A549 (cell line): ENCODE results near the gene NAP1L4. TPM values are rescaled to one million over a fixed set of nuclear protein-coding genes. Genes with fewer than 3 reads are reported as not detected.
A peak's percentile ranks its signal among the peaks of the same experiment; 100 is the strongest.

Experiments used
- ATAC-seq, 2 experiments: fragments of 200-7000 bp in 1 of 2; fragments of >200 bp in 1 of 2; cut with Nextera tagmentation in 1 of 2; cut with Tn5 transposase in 1 of 2; 3 replicates each; pipeline versions ENCODE4 v1.8.0 to v1.9.1; 2018 to 2020; ENCODE audit warnings: mild to moderate bottlenecking in 1 of 2, moderate library complexity in 1 of 2
- CTCF ChIA-PET: fragments of 300-600 bp; sonication (Branson Sonifier 250); formaldehyde crosslinking; extraction: SDS; loops from one replicate; lab custom pipeline; 2021; ENCODE audit warnings: antibody characterized with exemption, inconsistent platforms; lab: Yijun Ruan, JAX
- POLR2A ChIA-PET: fragments of 350-600 bp; formaldehyde crosslinking; extraction: SDS; loops from one replicate; lab custom pipeline; 2021; ENCODE audit warnings: antibody characterized with exemption, inconsistent platforms; lab: Yijun Ruan, JAX
- DNase-seq, 2 experiments: peaks; one replicate each; pipeline versions ENCODE4 v3.0.0 to v3.0.0-alpha.2; 2011 to 2016; ENCODE audit warnings: low read depth in 1 of 2, low spot score in 1 of 2
- FAIRE-seq: peaks from 2 replicates; lab custom pipeline; 2011; peaks lifted over from hg19 to GRCh38; lab: Jason Lieb, UNC
- H3K27ac ChIP-seq, 2 experiments: fragments of >200 bp; sonication (Bioruptor Twin); formaldehyde crosslinking; 3 replicates each; pipeline ENCODE4 v1.5.1; 2016 to 2017
- H3K4me1 ChIP-seq: fragments of >200 bp; sonication (Bioruptor Twin); formaldehyde crosslinking; 3 replicates; pipeline ENCODE4 v1.6.1; 2016
- H3K4me2 ChIP-seq: fragments of >200 bp; sonication (Bioruptor Twin); formaldehyde crosslinking; 3 replicates; pipeline ENCODE4 v1.6.1; 2016
- H3K4me3 ChIP-seq: fragments of >200 bp; sonication (Bioruptor Twin); formaldehyde crosslinking; 3 replicates; pipeline ENCODE4 v1.5.1; 2016
- H3K9me3 ChIP-seq: fragments of >200 bp; sonication (Bioruptor Twin); formaldehyde crosslinking; 3 replicates; pipeline ENCODE4 v1.6.1; 2016
- BHLHE40 ChIP-seq: IDR thresholded peaks from 2 replicates; pipeline ENCODE4 v1.6.1; 2012; ENCODE audit warnings: low read depth, low read length, inconsistent platforms
- CEBPB ChIP-seq, 2 experiments: fragments of >200 bp in 1 of 2; sonication (Bioruptor Twin) in 1 of 2; formaldehyde crosslinking in 1 of 2; IDR thresholded peaks; 2 replicates each; pipeline ENCODE4 v1.6.1; 2012 to 2016
- CHD2 ChIP-seq: fragments of 150-350 bp; IDR thresholded peaks from 2 replicates; pipeline ENCODE4 v1.6.1; 2014; ENCODE audit warnings: low read length; ENCODE audit not compliant: partially characterized antibody
- CHD4 ChIP-seq: fragments of 200-600 bp; sonication (generic); IDR thresholded peaks from 2 replicates; pipeline ENCODE4 v1.6.1; 2016; ENCODE audit warnings: antibody characterized with exemption, mild to moderate bottlenecking, borderline replicate concordance
- EHMT2 ChIP-seq: fragments of 200-600 bp; sonication (generic); IDR thresholded peaks from 2 replicates; pipeline ENCODE4 v1.6.1; 2016; ENCODE audit warnings: antibody characterized with exemption, low read depth, mild to moderate bottlenecking, moderate library complexity
- EP300 ChIP-seq, 2 experiments: fragments of >200 bp; sonication (Bioruptor Twin); formaldehyde crosslinking; IDR thresholded peaks; 2 replicates in 1 of 2; 3 replicates in 1 of 2; pipeline ENCODE4 v1.6.1; 2016 to 2017
- ESRRA ChIP-seq: fragments of 150-350 bp; IDR thresholded peaks from 2 replicates; pipeline ENCODE4 v1.6.1; 2014; ENCODE audit warnings: mild to moderate bottlenecking, low read length, borderline replicate concordance
- HDAC2 ChIP-seq: fragments of 200-600 bp; sonication (generic); IDR thresholded peaks from 2 replicates; pipeline ENCODE4 v1.6.1; 2016
- HEYL ChIP-seq: fragments of 250-450 bp; sonication (Bioruptor Pico); IDR thresholded peaks from 2 replicates; pipeline ENCODE4 v1.8.0; 2021; ENCODE audit warnings: mild to moderate bottlenecking, moderate library complexity
- HOXB13 ChIP-seq: fragments of 250-450 bp; sonication (Bioruptor Pico); IDR thresholded peaks from 2 replicates; pipeline ENCODE4 v1.5.0; 2020; ENCODE audit warnings: low read depth, mild to moderate bottlenecking, moderate library complexity
- HOXB5 ChIP-seq: fragments of 250-450 bp; sonication (Bioruptor Pico); IDR thresholded peaks from 2 replicates; pipeline ENCODE4 v1.5.0; 2020; ENCODE audit warnings: mild to moderate bottlenecking, moderate library complexity
- NPAS2 ChIP-seq: fragments of 250-450 bp; sonication (Bioruptor Pico); IDR thresholded peaks from 2 replicates; pipeline ENCODE4 v1.8.0; 2022; ENCODE audit warnings: mild to moderate bottlenecking, moderate library complexity, borderline replicate concordance
- NR3C1 ChIP-seq: fragments of >200 bp; sonication (Bioruptor Twin); formaldehyde crosslinking; IDR thresholded peaks from 3 replicates; pipeline ENCODE4 v1.6.1; 2017
- POLR2A ChIP-seq: IDR thresholded peaks from 2 replicates; pipeline ENCODE4 v1.6.1; 2012; ENCODE audit warnings: mild to moderate bottlenecking, low read length
- POLR2AphosphoS2 ChIP-seq: conservative IDR thresholded peaks from 2 replicates; pipeline ENCODE4 v1.6.1; 2012; ENCODE audit warnings: low read length, improper control_type of control experiment, inconsistent platforms
- RARB ChIP-seq: fragments of 250-450 bp; sonication (Bioruptor Pico); IDR thresholded peaks from 2 replicates; pipeline ENCODE4 v1.8.0; 2021; ENCODE audit warnings: mild to moderate bottlenecking, moderate library complexity
- TFCP2L1 ChIP-seq: fragments of 250-450 bp; sonication (Bioruptor Pico); IDR thresholded peaks from 2 replicates; pipeline ENCODE4 v1.5.0; 2021; ENCODE audit warnings: mild to moderate bottlenecking
- TP53 ChIP-seq: fragments of 250-450 bp; sonication (Bioruptor Pico); IDR thresholded peaks from 2 replicates; pipeline ENCODE4 v1.5.0; 2021; ENCODE audit warnings: mild to moderate bottlenecking, moderate library complexity
- ZC3H11A ChIP-seq: fragments of 450-650 bp; IDR thresholded peaks from 2 replicates; pipeline ENCODE4 v1.6.1; 2014; ENCODE audit warnings: antibody characterized with exemption, mild to moderate bottlenecking
- ZFP36 ChIP-seq: fragments of 450-650 bp; IDR thresholded peaks from 2 replicates; pipeline ENCODE4 v1.6.1; 2014; ENCODE audit warnings: borderline replicate concordance; ENCODE audit not compliant: partially characterized antibody
- ZNF302 ChIP-seq: fragments of 250-450 bp; sonication (Bioruptor Pico); IDR thresholded peaks from 2 replicates; pipeline ENCODE4 v1.9.0; 2021; ENCODE audit warnings: inconsistent platforms, mild to moderate bottlenecking, moderate library complexity
- WGBS: methylation state at CpG from one replicate; pipeline ENCODE4 v1.1.6; 2017; ENCODE audit errors: missing lambda C conversion rate; 5-methylcytosine and 5-hydroxymethylcytosine counted together
- polyA plus RNA-seq, 4 experiments: library from polyadenylated mRNA; depleted of rRNA in 3 of 4; stranded (reverse); fragments of >200 nt; fragmentation: RNase III in 1 of 4; extraction: RNeasy Plus Mini Kit Qiagen cat#74134 plus additional on column Dnase treatment in 1 of 4; gene quantifications; 2 replicates in 3 of 4; 3 replicates in 1 of 4; pipeline ENCODE4 v1.2.3, GENCODE V29; 2011 to 2017
- TF ChIP-seq, protein P1 (sequence below): IDR thresholded peaks from 2 replicates; pipeline ENCODE4 v1.6.1; 2012
- TF ChIP-seq, protein P2 (sequence below): fragments of 200-600 bp; sonication (generic); IDR thresholded peaks from 2 replicates; pipeline ENCODE4 v1.6.1; 2016; ENCODE audit warnings: antibody characterized with exemption, mild to moderate bottlenecking, moderate library complexity
- TF ChIP-seq, protein P3 (sequence below): fragments of >200 bp; sonication (Bioruptor Twin); formaldehyde crosslinking; IDR thresholded peaks from 3 replicates; pipeline ENCODE4 v1.6.1; 2016
- TF ChIP-seq, protein P4 (sequence below): IDR thresholded peaks from 2 replicates; pipeline ENCODE4 v1.6.1; 2012; ENCODE audit warnings: low read depth, borderline replicate concordance

NAP1L4 gene
- polyA plus RNA-seq, 2 of the 4 experiments (the other 2 are of a cell fraction), result 132 to 148 TPM

DNA sequence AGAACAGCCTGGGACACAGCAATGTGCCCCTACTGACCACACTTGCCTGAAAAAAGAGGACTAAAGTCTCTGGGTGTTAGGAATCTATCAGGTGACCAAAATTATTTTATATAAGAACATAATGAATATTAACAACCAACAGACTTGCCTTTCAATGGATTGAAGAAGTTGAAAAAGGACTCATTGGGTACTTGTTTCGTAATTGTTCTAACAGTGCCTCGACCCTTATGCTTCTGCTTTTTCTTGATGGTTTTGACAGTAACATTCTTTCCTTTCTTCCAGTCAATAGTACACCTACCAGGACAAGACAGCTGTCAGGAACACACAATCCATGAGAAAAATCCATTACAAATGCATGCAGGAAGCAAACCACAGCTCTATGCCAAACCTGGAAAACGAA lies 33.9 kb downstream of the NAP1L4 start:
- ATAC-seq, result no peak
- no peak overlapping the region for H3K27ac ChIP-seq
- 92% methylated on average over 3 of the region's 3 CpGs for WGBS
- no peaks in the 10 kb centered on the region for H3K4me1 ChIP-seq
- no peak overlapping the region for H3K4me3 ChIP-seq
- POLR2A ChIA-PET, result no interaction called here
- CTCF ChIA-PET, result interaction anchor here (1.2 to 1.7 kb wide), 3 partner anchors 15 to 134 kb away, joined by 3 to 4 read pairs (median 4); no protein-coding TSS in a partner anchor
- no peak for DNase-seq
- no peak for TF ChIP-seq POLR2A
- TF ChIP-seq BHLHE40, result no peak
- no peak for TF ChIP-seq ZFP36
- TF ChIP-seq TFCP2L1 (CRISPR knock-in tag), result no peak
- TF ChIP-seq HOXB13 (CRISPR knock-in tag), result no peak
- TF ChIP-seq, protein P1, sequence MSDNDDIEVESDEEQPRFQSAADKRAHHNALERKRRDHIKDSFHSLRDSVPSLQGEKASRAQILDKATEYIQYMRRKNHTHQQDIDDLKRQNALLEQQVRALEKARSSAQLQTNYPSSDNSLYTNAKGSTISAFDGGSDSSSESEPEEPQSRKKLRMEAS, result no peak
- no peak for TF ChIP-seq HOXB5 (CRISPR knock-in tag)
- TF ChIP-seq TP53 (CRISPR knock-in tag), result no peak
- no peak for TF ChIP-seq EP300 (IDR thresholded peaks at IDR 0.05)
- TF ChIP-seq ZNF302 (CRISPR knock-in tag), result no peak
- no peak for TF ChIP-seq NPAS2 (CRISPR knock-in tag)
- no peak for TF ChIP-seq CHD2
- TF ChIP-seq ZC3H11A, result no peak
- TF ChIP-seq, protein P2, sequence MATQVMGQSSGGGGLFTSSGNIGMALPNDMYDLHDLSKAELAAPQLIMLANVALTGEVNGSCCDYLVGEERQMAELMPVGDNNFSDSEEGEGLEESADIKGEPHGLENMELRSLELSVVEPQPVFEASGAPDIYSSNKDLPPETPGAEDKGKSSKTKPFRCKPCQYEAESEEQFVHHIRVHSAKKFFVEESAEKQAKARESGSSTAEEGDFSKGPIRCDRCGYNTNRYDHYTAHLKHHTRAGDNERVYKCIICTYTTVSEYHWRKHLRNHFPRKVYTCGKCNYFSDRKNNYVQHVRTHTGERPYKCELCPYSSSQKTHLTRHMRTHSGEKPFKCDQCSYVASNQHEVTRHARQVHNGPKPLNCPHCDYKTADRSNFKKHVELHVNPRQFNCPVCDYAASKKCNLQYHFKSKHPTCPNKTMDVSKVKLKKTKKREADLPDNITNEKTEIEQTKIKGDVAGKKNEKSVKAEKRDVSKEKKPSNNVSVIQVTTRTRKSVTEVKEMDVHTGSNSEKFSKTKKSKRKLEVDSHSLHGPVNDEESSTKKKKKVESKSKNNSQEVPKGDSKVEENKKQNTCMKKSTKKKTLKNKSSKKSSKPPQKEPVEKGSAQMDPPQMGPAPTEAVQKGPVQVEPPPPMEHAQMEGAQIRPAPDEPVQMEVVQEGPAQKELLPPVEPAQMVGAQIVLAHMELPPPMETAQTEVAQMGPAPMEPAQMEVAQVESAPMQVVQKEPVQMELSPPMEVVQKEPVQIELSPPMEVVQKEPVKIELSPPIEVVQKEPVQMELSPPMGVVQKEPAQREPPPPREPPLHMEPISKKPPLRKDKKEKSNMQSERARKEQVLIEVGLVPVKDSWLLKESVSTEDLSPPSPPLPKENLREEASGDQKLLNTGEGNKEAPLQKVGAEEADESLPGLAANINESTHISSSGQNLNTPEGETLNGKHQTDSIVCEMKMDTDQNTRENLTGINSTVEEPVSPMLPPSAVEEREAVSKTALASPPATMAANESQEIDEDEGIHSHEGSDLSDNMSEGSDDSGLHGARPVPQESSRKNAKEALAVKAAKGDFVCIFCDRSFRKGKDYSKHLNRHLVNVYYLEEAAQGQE, result no peak
- TF ChIP-seq CHD4, result no peak
- TF ChIP-seq HDAC2, result no peak
- TF ChIP-seq RARB (CRISPR knock-in tag), result no peak
- TF ChIP-seq HEYL (CRISPR knock-in tag), result no peak
- no peak for TF ChIP-seq POLR2AphosphoS2
- no peak for FAIRE-seq
- no peak overlapping the region for H3K4me2 ChIP-seq
- no peaks in the 10 kb centered on the region for H3K9me3 ChIP-seq

DNA sequence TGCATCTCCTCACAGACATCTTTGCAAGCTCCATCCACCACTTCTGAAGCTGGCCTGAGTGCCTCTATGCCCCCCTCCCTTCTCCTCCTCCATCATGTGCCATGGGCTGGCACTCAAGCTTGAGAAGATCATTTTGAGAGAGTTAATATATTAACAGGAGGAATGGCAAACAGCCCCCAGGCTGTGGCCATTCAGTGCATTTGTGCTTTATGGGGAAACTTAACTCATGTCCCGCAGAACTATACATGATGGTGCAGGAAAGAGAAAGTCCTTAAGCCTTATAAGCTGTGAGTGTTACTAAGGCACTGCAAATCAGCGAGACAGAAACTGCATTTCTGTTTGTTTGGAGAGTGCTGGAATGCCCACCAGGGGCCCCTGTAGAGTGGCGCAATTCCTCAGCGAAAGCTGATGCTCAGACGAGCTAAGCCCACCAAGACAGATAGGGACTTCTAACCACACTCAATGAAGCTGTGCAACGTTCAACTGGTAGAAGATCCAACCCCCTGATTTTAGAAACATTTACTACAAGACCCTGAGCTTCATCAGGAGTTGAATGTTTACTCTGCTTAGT lies 36.1 kb downstream of the NAP1L4 start:
- no peak overlapping the region for H3K4me2 ChIP-seq
- DNase-seq, result no peak
- no peak overlapping the region for H3K4me3 ChIP-seq
- FAIRE-seq, result no peak
- ATAC-seq, result peak in 1 of 2 experiments; percentile 45; a peak in 3 of 6 replicates
- 77% methylated on average over 6 of the region's 6 CpGs for WGBS
- H3K27ac ChIP-seq, result no peak overlapping the region
- CTCF ChIA-PET, result interaction anchor here (0.6 to 2.7 kb wide), 7 partner anchors 10 to 423 kb away, joined by 3 to 11 read pairs (median 4); no protein-coding TSS in a partner anchor
- H3K9me3 ChIP-seq, result no peaks in the 10 kb centered on the region
- no peak for TF ChIP-seq POLR2A
- 0 out of 4 replicates have a peak, but pooled peaks of 1 of the 2 experiments have one; percentile 11 for TF ChIP-seq CEBPB (IDR thresholded peaks at IDR 0.05)
- H3K4me1 ChIP-seq, result peaks cover 5% of the 10 kb centered on the region; the same call in 1 of the 3 replicates
- POLR2A ChIA-PET, result interaction anchor here (0.6 kb wide), 1 partner anchor 36 kb away, joined by 3 read pairs; the partner anchor contains the start of gene NAP1L4

DNA sequence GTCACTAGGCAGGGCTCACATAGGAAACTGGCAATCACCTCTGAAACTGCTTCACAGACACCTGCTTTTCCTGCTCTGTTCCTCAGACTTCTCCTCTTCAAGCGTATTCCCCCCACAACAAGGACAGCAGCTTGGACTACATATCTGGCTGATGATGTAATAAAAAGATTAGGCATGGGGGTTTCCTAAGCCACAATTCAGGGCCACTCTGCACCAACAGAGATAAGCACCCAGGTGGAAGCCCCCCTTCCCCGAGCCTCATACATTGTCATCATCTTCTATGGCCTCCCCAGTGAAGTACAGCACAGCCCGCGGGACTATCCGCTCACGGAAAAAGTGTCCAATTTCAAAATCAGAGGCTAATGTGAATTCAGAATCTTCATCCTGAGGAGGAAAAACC lies 37.9 kb downstream of the NAP1L4 start:
- no peak for DNase-seq
- WGBS, result 91% methylated on average over 6 of the region's 6 CpGs
- Histone ChIP-seq H3K4me1 (peaks cover 5% of the 10 kb centered on the region; the same call in 1 of the 3 replicates), H3K9me3 (no peaks in the 10 kb centered on the region), H3K27ac (no peak overlapping the region), H3K4me2 (no peak overlapping the region), H3K4me3 (no peak overlapping the region)
- ChIA-PET CTCF (interaction anchor here (1.1 to 2.7 kb wide), 5 partner anchors 12 to 62 kb away, joined by 3 to 15 read pairs (median 4); no protein-coding TSS in a partner anchor), POLR2A (interaction anchor here (1.1 kb wide), 1 partner anchor 38 kb away, joined by 4 read pairs; the partner anchor contains the start of gene NAP1L4)
- ATAC-seq, result no peak
- no peak for FAIRE-seq
- TF ChIP-seq CEBPB (IDR thresholded peaks at IDR 0.05), result no peak
- TF ChIP-seq, protein P3, sequence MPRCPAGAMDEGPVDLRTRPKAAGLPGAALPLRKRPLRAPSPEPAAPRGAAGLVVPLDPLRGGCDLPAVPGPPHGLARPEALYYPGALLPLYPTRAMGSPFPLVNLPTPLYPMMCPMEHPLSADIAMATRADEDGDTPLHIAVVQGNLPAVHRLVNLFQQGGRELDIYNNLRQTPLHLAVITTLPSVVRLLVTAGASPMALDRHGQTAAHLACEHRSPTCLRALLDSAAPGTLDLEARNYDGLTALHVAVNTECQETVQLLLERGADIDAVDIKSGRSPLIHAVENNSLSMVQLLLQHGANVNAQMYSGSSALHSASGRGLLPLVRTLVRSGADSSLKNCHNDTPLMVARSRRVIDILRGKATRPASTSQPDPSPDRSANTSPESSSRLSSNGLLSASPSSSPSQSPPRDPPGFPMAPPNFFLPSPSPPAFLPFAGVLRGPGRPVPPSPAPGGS, result no peak
- TF ChIP-seq, protein P2, result no peak
- TF ChIP-seq NR3C1, result no peak
- TF ChIP-seq, protein P4, sequence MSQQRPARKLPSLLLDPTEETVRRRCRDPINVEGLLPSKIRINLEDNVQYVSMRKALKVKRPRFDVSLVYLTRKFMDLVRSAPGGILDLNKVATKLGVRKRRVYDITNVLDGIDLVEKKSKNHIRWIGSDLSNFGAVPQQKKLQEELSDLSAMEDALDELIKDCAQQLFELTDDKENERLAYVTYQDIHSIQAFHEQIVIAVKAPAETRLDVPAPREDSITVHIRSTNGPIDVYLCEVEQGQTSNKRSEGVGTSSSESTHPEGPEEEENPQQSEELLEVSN, result no peak
- TF ChIP-seq ESRRA, result no peak
- TF ChIP-seq EHMT2, result no peak
